AG04450 (cell line): ENCODE results near the gene OOSP3. TPM values are rescaled to one million over a fixed set of nuclear protein-coding genes. Genes with fewer than 3 reads are reported as not detected.
"Not testable (repeated sequence)": the region's sequence is repeated elsewhere in the genome, so short reads cannot be mapped to it uniquely, and the experiment has no call there.

Experiments
- CTCF ChIA-PET: fragments of 300-600, 350-600 bp; formaldehyde crosslinking; extraction: SDS; loops from one replicate; lab custom pipeline; 2022; ENCODE audit warnings: antibody characterized with exemption, inconsistent platforms; lab: Charles Lee
- POLR2A ChIA-PET: fragments of 350-600 bp; formaldehyde crosslinking; extraction: SDS; loops from one replicate; lab custom pipeline; 2021; ENCODE audit warnings: antibody characterized with exemption, inconsistent platforms; lab: Yijun Ruan, JAX
- DNase-seq: peaks from one replicate; pipeline ENCODE4 v3.0.0-alpha.2; 2011; ENCODE audit warnings: low read depth, low spot score
- H3K27ac ChIP-seq: one replicate; pipeline ENCODE4 v1.5.1; 2012; ENCODE audit warnings: low read depth, low read length, control low read depth
- H3K27me3 ChIP-seq: one replicate; pipeline ENCODE4 v1.6.0; 2012; ENCODE audit warnings: low read length; ENCODE audit not compliant: control insufficient read depth, insufficient read depth
- H3K4me3 ChIP-seq: 2 replicates; pipeline ENCODE4 v1.5.1; 2011; ENCODE audit warnings: mild to moderate bottlenecking, low read depth, low read length, control low read depth
- H3K9me3 ChIP-seq: 2 replicates; pipeline ENCODE4 v1.5.1; 2012; ENCODE audit warnings: low read length; ENCODE audit not compliant: control insufficient read depth, insufficient read depth
- polyA plus RNA-seq: library from polyadenylated mRNA; depleted of rRNA; stranded (reverse); fragments of >200 nt; gene quantifications from 2 replicates; pipeline ENCODE4 v1.2.3, GENCODE V29; 2011
- TF ChIP-seq, protein P1 (sequence below): IDR thresholded peaks from 2 replicates; pipeline ENCODE4 v1.5.1; 2011; ENCODE audit warnings: low read depth, low read length, control low read depth, inconsistent platforms

The OOSP3 gene
- polyA plus RNA-seq, 1 experiment = not detected

DNA sequence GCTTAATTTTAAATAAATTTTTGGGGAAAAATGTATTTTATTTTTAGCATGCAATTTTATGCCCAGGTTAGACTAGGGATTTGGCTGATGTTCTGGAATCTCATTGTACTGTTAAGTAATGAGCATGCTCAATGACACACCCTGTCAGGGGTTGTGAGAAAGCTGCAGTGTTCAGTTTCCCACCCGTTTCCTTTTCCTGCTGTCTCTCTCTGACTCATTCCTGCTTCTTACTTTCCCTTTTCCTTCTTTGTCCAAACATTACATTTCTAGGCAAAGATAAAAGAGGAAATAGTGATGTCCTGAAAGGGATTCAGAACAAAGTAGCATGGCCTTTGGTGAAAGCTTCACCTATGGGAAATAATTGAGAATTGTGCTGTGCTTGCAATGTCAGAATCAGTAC, 22.7 kb downstream of the OOSP3 start:
- Histone ChIP-seq H3K27ac (no peak overlapping the region), H3K27me3 (no peaks in the 10 kb centered on the region), H3K4me3 (no peak overlapping the region), H3K9me3 (peaks cover 11% of the 10 kb centered on the region)
- TF ChIP-seq, protein P1, sequence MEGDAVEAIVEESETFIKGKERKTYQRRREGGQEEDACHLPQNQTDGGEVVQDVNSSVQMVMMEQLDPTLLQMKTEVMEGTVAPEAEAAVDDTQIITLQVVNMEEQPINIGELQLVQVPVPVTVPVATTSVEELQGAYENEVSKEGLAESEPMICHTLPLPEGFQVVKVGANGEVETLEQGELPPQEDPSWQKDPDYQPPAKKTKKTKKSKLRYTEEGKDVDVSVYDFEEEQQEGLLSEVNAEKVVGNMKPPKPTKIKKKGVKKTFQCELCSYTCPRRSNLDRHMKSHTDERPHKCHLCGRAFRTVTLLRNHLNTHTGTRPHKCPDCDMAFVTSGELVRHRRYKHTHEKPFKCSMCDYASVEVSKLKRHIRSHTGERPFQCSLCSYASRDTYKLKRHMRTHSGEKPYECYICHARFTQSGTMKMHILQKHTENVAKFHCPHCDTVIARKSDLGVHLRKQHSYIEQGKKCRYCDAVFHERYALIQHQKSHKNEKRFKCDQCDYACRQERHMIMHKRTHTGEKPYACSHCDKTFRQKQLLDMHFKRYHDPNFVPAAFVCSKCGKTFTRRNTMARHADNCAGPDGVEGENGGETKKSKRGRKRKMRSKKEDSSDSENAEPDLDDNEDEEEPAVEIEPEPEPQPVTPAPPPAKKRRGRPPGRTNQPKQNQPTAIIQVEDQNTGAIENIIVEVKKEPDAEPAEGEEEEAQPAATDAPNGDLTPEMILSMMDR = no peak
- CTCF ChIA-PET = interaction anchor here (0.6 kb wide), 1 partner anchor 72 kb away, joined by 5 read pairs; no protein-coding TSS in a partner anchor
- no peak for DNase-seq
- POLR2A ChIA-PET = no interaction called here

DNA sequence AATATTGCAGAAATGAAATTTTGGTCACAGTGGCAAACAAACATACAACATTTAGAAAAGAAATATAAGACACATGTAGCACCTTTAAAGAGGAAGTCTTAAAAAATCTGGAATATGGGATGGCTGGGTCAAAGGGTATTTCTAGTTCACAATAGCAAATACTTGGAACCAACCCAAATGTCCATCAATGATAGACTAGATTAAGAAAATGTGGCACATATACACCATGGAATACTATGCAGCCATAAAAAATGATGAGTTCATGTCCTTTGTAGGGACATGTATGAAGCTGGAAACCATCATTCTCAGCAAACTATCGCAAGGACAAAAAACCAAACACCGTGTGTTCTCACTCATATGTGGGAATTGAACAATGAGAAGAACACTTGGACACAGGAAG, 25.0 kb downstream of the OOSP3 start:
- H3K27me3 ChIP-seq, POLR2A ChIA-PET, CTCF ChIA-PET, DNase-seq, H3K9me3 ChIP-seq, H3K27ac ChIP-seq, H3K4me3 ChIP-seq: not testable (repeated sequence)

DNA sequence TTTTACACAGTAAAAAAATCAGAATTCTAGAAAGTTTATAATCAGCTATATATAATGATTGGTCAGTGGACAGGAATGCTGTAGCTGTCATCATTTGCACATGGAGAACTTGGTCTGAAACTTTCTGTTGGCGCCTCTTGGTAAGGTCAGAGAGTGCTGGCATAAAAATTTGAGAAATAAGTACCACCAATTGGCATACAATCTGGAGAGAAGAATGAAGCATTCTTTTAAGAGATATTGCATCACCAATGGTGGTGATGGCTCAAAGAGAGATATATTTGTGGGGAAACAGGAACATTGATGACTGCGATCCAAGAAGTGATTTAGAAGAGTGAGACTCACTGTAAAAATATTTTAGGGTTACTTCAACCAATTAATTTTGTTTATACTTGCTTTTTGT, 39.9 kb downstream of the OOSP3 start:
- no peak overlapping the region for H3K4me3 ChIP-seq
- no peak overlapping the region for H3K27ac ChIP-seq
- no peak for DNase-seq
- POLR2A ChIA-PET = no interaction called here
- CTCF ChIA-PET = interaction anchor here (1.1 to 1.3 kb wide), 3 partner anchors 11 to 95 kb away, joined by 3 to 5 read pairs (median 3); no protein-coding TSS in a partner anchor
- TF ChIP-seq, protein P1 = no peak
- no peaks in the 10 kb centered on the region for H3K27me3 ChIP-seq
- peaks cover 6% of the 10 kb centered on the region for H3K9me3 ChIP-seq

DNA sequence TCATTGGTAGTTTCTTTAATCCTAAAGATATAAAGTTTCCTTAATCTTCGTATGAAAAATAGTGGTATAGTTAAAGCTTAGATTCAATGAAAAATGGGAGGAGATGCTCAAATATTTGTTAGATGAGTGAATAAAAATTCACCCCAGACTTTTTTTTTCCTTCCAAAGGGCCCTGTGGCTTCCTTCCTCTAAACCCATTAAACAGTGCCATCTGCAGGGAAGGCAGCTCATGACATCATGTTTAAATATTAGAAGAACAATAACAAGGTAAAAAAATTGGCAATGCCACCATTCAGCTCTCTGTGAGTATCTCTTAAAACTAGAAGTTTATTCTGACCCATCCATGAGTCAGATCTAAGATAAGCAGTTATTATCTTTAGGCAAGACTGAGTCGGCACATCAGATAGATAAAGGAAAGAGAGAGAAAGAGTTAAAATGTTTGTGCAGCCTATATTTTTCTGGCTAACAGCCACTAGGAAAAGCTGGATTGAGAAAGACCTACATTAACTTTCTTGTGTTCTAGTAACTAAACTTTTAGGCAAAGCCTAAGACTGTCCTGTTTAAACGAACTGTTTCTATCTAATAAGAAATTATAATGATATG, 40.5 kb downstream of the OOSP3 start:
- POLR2A ChIA-PET = no interaction called here
- DNase-seq = no peak
- TF ChIP-seq, protein P1 = no peak
- H3K9me3 ChIP-seq = peaks cover 7% of the 10 kb centered on the region
- H3K27me3 ChIP-seq = no peaks in the 10 kb centered on the region
- CTCF ChIA-PET = interaction anchor here (0.8 to 1.3 kb wide), 5 partner anchors 10 to 386 kb away, joined by 3 to 6 read pairs (median 3); no protein-coding TSS in a partner anchor
- H3K27ac ChIP-seq = no peak overlapping the region
- H3K4me3 ChIP-seq = no peak overlapping the region

DNA sequence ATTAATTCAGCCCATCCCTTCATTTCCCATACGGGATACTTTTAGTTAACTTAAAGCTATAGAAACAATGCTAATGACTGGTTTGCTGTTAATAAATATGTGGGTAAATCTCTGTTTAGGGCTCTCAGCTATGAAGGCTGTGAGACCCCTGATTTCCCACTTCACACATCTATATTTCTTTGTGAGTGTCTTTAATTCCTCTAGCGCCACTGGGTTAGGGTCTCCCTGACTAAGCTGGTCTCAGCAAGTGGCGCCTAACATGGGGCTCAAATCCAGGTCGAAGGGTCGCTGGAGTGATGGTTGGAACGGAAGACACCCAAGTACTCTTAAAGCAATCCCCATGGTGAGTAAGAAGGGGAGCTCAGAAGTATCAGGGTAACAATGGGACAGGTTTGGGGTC, 45.2 kb downstream of the OOSP3 start:
- H3K4me3 ChIP-seq = no peak overlapping the region
- ChIA-PET CTCF (no interaction called here), POLR2A (no interaction called here)
- no peak overlapping the region for H3K27ac ChIP-seq
- TF ChIP-seq, protein P1 = no peak
- H3K27me3 ChIP-seq = no peaks in the 10 kb centered on the region
- DNase-seq = no peak
- peaks cover 7% of the 10 kb centered on the region; the same call in 1 of the 2 replicates for H3K9me3 ChIP-seq
